B cell (primary cell): ENCODE data around the gene PARD3. TPM values are rescaled to one million over a fixed set of nuclear protein-coding genes. Genes with fewer than 3 reads are reported as not detected.

ENCODE experiments used
- ATAC-seq: fragments of 200-7000 bp; cut with Tn5 transposase; one replicate; pipeline ENCODE4 v1.10.0; 2021; ENCODE audit warnings: low read depth, mild to moderate bottlenecking, moderate number of reproducible peaks, moderate library complexity
- CTCF ChIA-PET: fragments of 350-600 bp; sonication (Branson Sonifier 250); formaldehyde crosslinking; loops from one replicate; lab custom pipeline; 2021; ENCODE audit warnings: antibody characterized with exemption, inconsistent platforms; lab: Charles Lee
- POLR2A ChIA-PET: fragments of 350-600 bp; sonication (Branson Sonifier 250); formaldehyde crosslinking; loops from one replicate; lab custom pipeline; 2021; ENCODE audit warnings: antibody characterized with exemption; lab: Charles Lee
- DNase-seq: peaks from one replicate; pipeline ENCODE4 v3.0.0; 2013
- H2AFZ ChIP-seq: 2 replicates; pipeline ENCODE4 v1.6.1; 2012; ENCODE audit warnings: mild to moderate bottlenecking, low read depth, low read length; ENCODE audit not compliant: insufficient read depth, poor library complexity, severe bottlenecking
- H3K27ac ChIP-seq, 2 donors: 1 replicate in 1 of 2; 2 replicates in 1 of 2; pipeline ENCODE4 v1.5.1; 2012 to 2013; ENCODE audit warnings: low read length in 2 of 2, mild to moderate bottlenecking in 2 of 2, moderate library complexity in 1 of 2
- H3K27me3 ChIP-seq, 4 experiments: fragments of 200-600 bp in 1 of 4; sonication (generic) in 1 of 4; replicated peaks in 1 of 4; 1 replicate in 2 of 4; 2 replicates in 2 of 4; pipeline versions ENCODE4 v1.6.1 to v1.7.0; 2013 to 2016; ENCODE audit warnings: low read length in 3 of 4, mild to moderate bottlenecking in 2 of 4, mixed read lengths in 1 of 4, moderate library complexity in 1 of 4; ENCODE audit not compliant: insufficient read depth in 4 of 4, control insufficient read depth in 3 of 4; ENCODE audit errors: control extremely low read depth in 1 of 4
- H3K36me3 ChIP-seq, 2 experiments: replicated peaks in 1 of 2; 1 replicate in 1 of 2; 2 replicates in 1 of 2; pipeline versions ENCODE4 v1.6.1 to v1.7.1; 2013; ENCODE audit warnings: low read length in 1 of 2; ENCODE audit not compliant: insufficient read depth in 2 of 2, control insufficient read depth in 1 of 2; ENCODE audit errors: control extremely low read depth in 1 of 2, extremely low read depth in 1 of 2
- H3K4me1 ChIP-seq, 2 donors: fragments of 200-600 bp in 1 of 2; sonication (generic) in 1 of 2; 1 replicate in 1 of 2; 2 replicates in 1 of 2; pipeline versions ENCODE4 v1.5.1 to v1.6.1; 2013 to 2017; ENCODE audit warnings: low read length in 2 of 2; ENCODE audit not compliant: control insufficient read depth in 2 of 2, insufficient read depth in 2 of 2
- H3K4me2 ChIP-seq: replicated peaks from 2 replicates; pipeline ENCODE3; 2012; ENCODE audit warnings: mild to moderate bottlenecking, low read depth, low read length; ENCODE audit not compliant: poor library complexity, severe bottlenecking
- H3K4me3 ChIP-seq, 5 experiments: fragments of 200-600 bp in 1 of 5; sonication (generic) in 1 of 5; 1 replicate in 3 of 5; 2 replicates in 2 of 5; pipeline versions ENCODE4 v1.5.1 to v1.7.0; 2011 to 2016; ENCODE audit warnings: low read length in 4 of 5, mild to moderate bottlenecking in 4 of 5, low read depth in 2 of 5, control low read depth in 1 of 5, moderate library complexity in 1 of 5; ENCODE audit not compliant: insufficient read depth in 1 of 5; ENCODE audit errors: control extremely low read depth in 1 of 5, extremely low read depth in 1 of 5
- H3K79me2 ChIP-seq: fragments of 200-600 bp; sonication (generic); one replicate; pipeline ENCODE4 v1.6.0; 2016; ENCODE audit warnings: low read length; ENCODE audit not compliant: control insufficient read depth, insufficient read depth
- H3K9ac ChIP-seq: fragments of 200-600 bp; sonication (generic); 2 replicates; pipeline ENCODE4 v1.6.1; 2017; ENCODE audit warnings: mild to moderate bottlenecking, low read length, moderate library complexity
- H3K9me3 ChIP-seq, 3 donors: one replicate each; pipeline versions ENCODE4 v1.6.1 to v1.7.1; 2013; ENCODE audit warnings: low read length in 2 of 3; ENCODE audit not compliant: control insufficient read depth in 2 of 3, insufficient read depth in 1 of 3; ENCODE audit errors: control extremely low read depth in 1 of 3
- H4K20me1 ChIP-seq: 2 replicates; pipeline ENCODE4 v1.6.0; 2012; ENCODE audit warnings: mild to moderate bottlenecking, low read length; ENCODE audit not compliant: insufficient read depth, control insufficient read depth, poor library complexity, severe bottlenecking
- H3K27ac Mint-ChIP-seq: one replicate; pipeline ENCODE4 v1.8.0; 2021; ENCODE audit warnings: mixed read lengths
- H3K27me3 Mint-ChIP-seq: one replicate; pipeline ENCODE4 v1.8.0; 2021; ENCODE audit warnings: mixed read lengths
- H3K4me1 Mint-ChIP-seq: one replicate; pipeline ENCODE4 v1.8.0; 2021; ENCODE audit warnings: mixed read lengths
- H3K4me3 Mint-ChIP-seq: one replicate; pipeline ENCODE4 v1.8.0; 2021; ENCODE audit warnings: mixed read lengths
- H3K9me3 Mint-ChIP-seq: one replicate; pipeline ENCODE4 v1.8.0; 2022; ENCODE audit warnings: mixed read lengths; ENCODE audit not compliant: insufficient read depth
- EZH2 ChIP-seq: IDR thresholded peaks from 2 replicates; pipeline ENCODE4 v1.6.1; 2012; ENCODE audit warnings: borderline replicate concordance, low read depth, mild to moderate bottlenecking, moderate library complexity, low read length; ENCODE audit not compliant: insufficient read depth, poor library complexity, severe bottlenecking
- WGBS: methylation state at CpG from one replicate; pipeline ENCODE4 v1.1.5; 2013; ENCODE audit warnings: missing lambda C conversion rate; ENCODE audit not compliant: insufficient coverage; 5-methylcytosine and 5-hydroxymethylcytosine counted together
- intact Hi-C: fragments of 100-400 bp; cut with micrococcal nuclease; formaldehyde crosslinking; loops from one replicate; pipeline ENCODE4 v1.10.0; 2022
- polyA plus RNA-seq: library from polyadenylated mRNA; depleted of rRNA; stranded (reverse); fragments of >200 nt; gene quantifications from 2 replicates; pipeline ENCODE4 v1.2.3, GENCODE V29; 2012
- total RNA-seq, 2 donors: library from RNA; stranded (reverse); fragments of 120-200 nt in 1 of 2; gene quantifications; 1 replicate in 1 of 2; 2 replicates in 1 of 2; pipeline versions ENCODE4 v1.2.3 to v1.2.4, GENCODE V29; 2013 to 2022
- TF ChIP-seq, protein P1 (sequence below): fragments of 200-600 bp; IDR thresholded peaks from one replicate; pipeline ENCODE4 v1.8.0; 2022; ENCODE audit warnings: antibody characterized with exemption, mild to moderate bottlenecking

The PARD3 gene
- total and polyA plus RNA-seq, 2 donors (not counting 1 experiment from before 2014, with no cell fraction given) = not detected

DNA sequence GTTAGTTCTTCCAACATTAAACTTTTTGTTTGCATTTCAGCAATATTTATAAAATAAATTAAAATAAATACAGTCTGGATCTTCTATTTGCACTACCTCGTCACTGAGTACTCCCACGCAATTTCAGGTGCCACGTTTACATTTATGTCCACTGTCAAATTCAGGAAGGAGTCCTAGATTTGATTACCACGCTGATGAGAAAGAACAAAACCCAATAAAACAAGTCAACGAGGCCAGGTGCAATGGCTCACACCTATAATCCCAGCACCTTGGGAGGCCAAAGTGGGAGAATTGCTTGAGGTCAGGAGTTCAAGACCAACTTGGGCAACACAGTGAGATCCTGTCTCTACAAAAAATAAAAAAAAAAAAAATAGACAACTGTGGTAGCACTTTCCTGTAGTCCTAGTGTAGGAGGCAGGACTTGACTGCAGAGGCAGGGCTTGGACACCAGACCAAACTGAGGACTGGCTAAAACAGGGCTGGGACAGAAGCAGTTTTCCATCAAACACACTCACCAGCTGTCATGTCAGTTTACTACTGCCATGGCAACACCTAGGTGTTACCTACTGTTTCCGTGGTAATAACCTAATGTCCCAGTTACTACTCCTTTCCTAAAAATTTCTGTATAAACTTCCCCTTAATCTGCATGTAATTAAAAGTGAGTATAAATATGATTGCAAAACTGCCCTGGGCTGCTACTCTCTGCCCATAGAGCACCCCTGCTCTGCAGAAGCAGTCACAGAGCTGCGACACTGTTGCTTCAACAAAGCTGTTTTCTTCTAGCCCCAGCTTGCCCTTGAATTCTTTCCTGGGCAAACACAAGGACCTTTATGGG, 341.7 kb downstream of the PARD3 start:
- Histone ChIP-seq H4K20me1 (no peaks in the 10 kb centered on the region), H3K36me3 (no peaks in the 10 kb centered on the region), H3K27ac (no peak overlapping the region), H3K9me3 (no peaks in the 10 kb centered on the region), H2AFZ (no peak overlapping the region), H3K4me3 (no peak overlapping the region), H3K4me2 (no peak overlapping the region), H3K27me3 (no peaks in the 10 kb centered on the region), H3K9ac (no peak overlapping the region), H3K4me1 (no peaks in the 10 kb centered on the region), H3K79me2 (no peaks in the 10 kb centered on the region)
- no peaks in the 10 kb centered on the region for H3K9me3 Mint-ChIP-seq
- H3K27ac Mint-ChIP-seq = no peak overlapping the region
- ChIA-PET POLR2A (no interaction called here), CTCF (no interaction called here)
- WGBS = 94% methylated on average over 4 of the region's 7 CpGs
- no peaks in the 10 kb centered on the region for H3K27me3 Mint-ChIP-seq
- no peak for ATAC-seq
- TF ChIP-seq, protein P1, sequence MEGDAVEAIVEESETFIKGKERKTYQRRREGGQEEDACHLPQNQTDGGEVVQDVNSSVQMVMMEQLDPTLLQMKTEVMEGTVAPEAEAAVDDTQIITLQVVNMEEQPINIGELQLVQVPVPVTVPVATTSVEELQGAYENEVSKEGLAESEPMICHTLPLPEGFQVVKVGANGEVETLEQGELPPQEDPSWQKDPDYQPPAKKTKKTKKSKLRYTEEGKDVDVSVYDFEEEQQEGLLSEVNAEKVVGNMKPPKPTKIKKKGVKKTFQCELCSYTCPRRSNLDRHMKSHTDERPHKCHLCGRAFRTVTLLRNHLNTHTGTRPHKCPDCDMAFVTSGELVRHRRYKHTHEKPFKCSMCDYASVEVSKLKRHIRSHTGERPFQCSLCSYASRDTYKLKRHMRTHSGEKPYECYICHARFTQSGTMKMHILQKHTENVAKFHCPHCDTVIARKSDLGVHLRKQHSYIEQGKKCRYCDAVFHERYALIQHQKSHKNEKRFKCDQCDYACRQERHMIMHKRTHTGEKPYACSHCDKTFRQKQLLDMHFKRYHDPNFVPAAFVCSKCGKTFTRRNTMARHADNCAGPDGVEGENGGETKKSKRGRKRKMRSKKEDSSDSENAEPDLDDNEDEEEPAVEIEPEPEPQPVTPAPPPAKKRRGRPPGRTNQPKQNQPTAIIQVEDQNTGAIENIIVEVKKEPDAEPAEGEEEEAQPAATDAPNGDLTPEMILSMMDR = no peak
- TF ChIP-seq EZH2 = no peak
- no peak for DNase-seq
- no peaks in the 10 kb centered on the region for H3K4me1 Mint-ChIP-seq
- H3K4me3 Mint-ChIP-seq = no peak overlapping the region
- intact Hi-C loops = no loop called here

DNA sequence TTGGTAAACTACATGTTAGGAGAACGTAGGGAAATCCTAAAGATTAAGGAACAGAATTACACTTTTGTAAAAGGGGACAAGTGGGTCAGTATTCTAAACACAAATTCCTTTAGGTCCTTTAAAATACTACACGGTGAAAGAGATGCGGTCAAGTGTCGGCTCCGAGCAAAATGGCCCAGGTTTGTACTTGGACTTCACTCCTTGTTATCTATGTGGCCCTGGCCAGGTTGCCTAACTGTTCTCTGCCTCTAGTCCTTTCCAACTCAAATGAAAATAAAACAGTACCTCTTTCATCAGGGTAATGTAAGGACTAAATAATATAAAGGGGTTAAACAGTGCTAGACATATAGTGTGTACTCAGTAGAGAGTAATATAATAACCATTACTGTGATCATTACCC, 344.8 kb downstream of the PARD3 start:
- POLR2A ChIA-PET = no interaction called here

More for the DNA sequence above, 344.8 kb downstream of the PARD3 start:
- no peak overlapping the region for H3K9ac ChIP-seq
- no peak overlapping the region for H3K27ac ChIP-seq
- H3K9me3 ChIP-seq = no peaks in the 10 kb centered on the region
- intact Hi-C loops = no loop called here
- ATAC-seq = no peak
- 100% methylated on average over 4 of the region's 5 CpGs for WGBS
- no peaks in the 10 kb centered on the region for H3K4me1 ChIP-seq
- no peak for DNase-seq
- no peak overlapping the region for H3K27ac Mint-ChIP-seq
- H3K4me3 Mint-ChIP-seq = no peak overlapping the region
- no peaks in the 10 kb centered on the region for H3K79me2 ChIP-seq
- CTCF ChIA-PET = no interaction called here
- no peak overlapping the region for H3K4me2 ChIP-seq
- no peak for TF ChIP-seq EZH2
- TF ChIP-seq, protein P1 = no peak
- no peaks in the 10 kb centered on the region for H3K27me3 ChIP-seq
- no peaks in the 10 kb centered on the region for H4K20me1 ChIP-seq
- H3K4me3 ChIP-seq = no peak overlapping the region
- H3K27me3 Mint-ChIP-seq = no peaks in the 10 kb centered on the region
- no peak overlapping the region for H2AFZ ChIP-seq
- H3K36me3 ChIP-seq = no peaks in the 10 kb centered on the region
- H3K9me3 Mint-ChIP-seq = no peaks in the 10 kb centered on the region
- no peaks in the 10 kb centered on the region for H3K4me1 Mint-ChIP-seq
